ENCODE data around the gene RABL6. TPM values are rescaled to one million over a fixed set of nuclear protein-coding genes. Genes with fewer than 3 reads are reported as not detected.
"Not testable (repeated sequence)": the region's sequence is repeated elsewhere in the genome, so short reads cannot be mapped to it uniquely, and the experiment has no call there.

RABL6 gene
- total RNA-seq, 4 donors from 2014 or later = 28.8 to 57.9 (median 39.6) TPM

- H3K4me3 ChIP-seq = no peak overlapping the region
- H3K27me3 ChIP-seq = no peaks in the 10 kb centered on the region
- no peaks in the 10 kb centered on the region for H3K9me3 ChIP-seq
- H3K36me3 ChIP-seq = no peaks in the 10 kb centered on the region
- no peak overlapping the region for H3K27ac ChIP-seq
- H3K4me1 ChIP-seq = peaks cover 0 to 11% of the 10 kb centered on the region in 2 donors
- TF ChIP-seq POLR2A (IDR thresholded peaks at IDR 0.05) = no peak
- TF ChIP-seq CTCF (IDR thresholded peaks at IDR 0.05) = no peak
- no peak for DNase-seq
- intact Hi-C loops (cut with DNase I; ENCODE audit: low total_unique reads) = no loop called here
These were observed 60.9 kb downstream of the RABL6 start for GRCh38 chr9:136868644-136869043.

DNA sequence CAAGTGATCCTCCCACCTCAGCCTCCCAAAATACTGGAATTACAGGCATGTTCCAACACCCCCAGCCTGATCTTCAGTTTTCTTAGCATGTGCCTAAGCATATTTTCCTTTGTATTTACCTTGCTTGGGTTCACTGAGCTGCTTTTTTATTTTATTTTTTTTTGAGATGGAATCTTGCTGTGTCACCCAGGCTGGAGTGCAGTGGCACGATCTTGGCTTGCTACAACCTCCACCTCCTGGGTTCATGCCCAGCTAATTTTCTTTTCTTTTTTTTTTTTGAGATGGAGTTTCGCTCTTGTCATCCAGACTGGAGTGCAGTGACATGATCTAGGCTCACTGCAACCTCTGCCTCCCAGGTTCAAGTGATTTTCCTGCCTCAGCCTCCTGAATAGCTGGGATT lies 61.9 kb downstream of the RABL6 start:
- DNase-seq; H3K4me1 ChIP-seq; H3K27me3 ChIP-seq; intact Hi-C loops (cut with DNase I; ENCODE audit: low total_unique reads); H3K36me3 ChIP-seq; H3K4me3 ChIP-seq; H3K9me3 ChIP-seq; H3K27ac ChIP-seq: not testable (repeated sequence)

DNA sequence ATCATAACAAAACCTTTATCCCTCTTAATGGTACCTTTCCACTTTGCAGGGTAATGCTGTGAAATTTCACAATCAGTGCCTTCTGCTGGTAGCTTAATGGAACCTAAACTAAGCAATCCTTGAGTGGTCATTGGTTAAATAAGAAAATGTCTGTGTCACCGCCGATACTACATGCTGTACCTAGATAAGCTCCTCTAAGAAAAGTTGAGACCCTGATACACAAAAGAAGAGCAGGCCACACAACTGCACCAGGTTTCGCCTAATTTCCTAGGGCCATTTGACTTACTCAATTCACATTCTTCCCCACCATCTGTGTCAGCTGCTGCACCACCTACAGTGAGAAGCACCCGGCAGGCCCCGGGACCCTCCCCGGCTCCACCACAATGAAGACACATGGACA lies 67.4 kb downstream of the RABL6 start:
- no peaks in the 10 kb centered on the region for H3K36me3 ChIP-seq
- intact Hi-C loops (cut with DNase I; ENCODE audit: low total_unique reads) = no loop called here
- H3K4me3 ChIP-seq = no peak overlapping the region
- TF ChIP-seq POLR2A (IDR thresholded peaks at IDR 0.05) (no peak), CTCF (IDR thresholded peaks at IDR 0.05) (no peak)
- no peak overlapping the region for H3K27ac ChIP-seq
- H3K27me3 ChIP-seq = no peaks in the 10 kb centered on the region
- no peak for DNase-seq
- no peaks in the 10 kb centered on the region for H3K9me3 ChIP-seq
- no peaks in the 10 kb centered on the region for H3K4me1 ChIP-seq

DNA sequence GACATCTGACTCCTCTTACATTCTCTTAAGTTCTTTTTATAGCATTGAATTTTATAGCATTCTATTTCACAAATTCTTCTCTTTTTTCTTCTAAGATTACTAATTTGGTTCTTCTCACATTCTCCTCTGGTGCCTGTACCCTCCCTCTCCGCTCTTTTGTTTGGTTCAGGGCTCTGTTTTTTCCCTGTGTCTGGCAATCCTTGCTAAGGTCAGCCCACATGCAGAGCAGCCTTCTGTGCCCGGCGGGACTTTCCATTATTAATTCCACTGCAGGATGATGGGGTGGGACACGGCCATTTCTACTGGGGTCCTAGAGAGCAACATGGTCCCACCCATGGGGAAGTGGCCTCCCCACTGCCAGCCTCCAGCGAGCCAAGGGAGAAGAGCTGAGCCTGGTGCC lies 68.7 kb downstream of the RABL6 start:
- DNase-seq = no peak
- no peaks in the 10 kb centered on the region for H3K4me1 ChIP-seq
- intact Hi-C loops (cut with DNase I; ENCODE audit: low total_unique reads) = no loop called here
- no peak overlapping the region for H3K27ac ChIP-seq
- no peaks in the 10 kb centered on the region for H3K9me3 ChIP-seq
- H3K36me3 ChIP-seq = no peaks in the 10 kb centered on the region
- H3K27me3 ChIP-seq = no peaks in the 10 kb centered on the region
- H3K4me3 ChIP-seq = no peak overlapping the region
- TF ChIP-seq POLR2A (IDR thresholded peaks at IDR 0.05) (no peak), CTCF (IDR thresholded peaks at IDR 0.05) (no peak)

GRCh38 chr9:136880651-136881050 lies 72.9 kb downstream of the RABL6 start:
- H3K9me3 ChIP-seq = no peaks in the 10 kb centered on the region
- H3K27me3 ChIP-seq = no peaks in the 10 kb centered on the region
- intact Hi-C loops (cut with DNase I; ENCODE audit: low total_unique reads) = no loop called here
- no peaks in the 10 kb centered on the region for H3K36me3 ChIP-seq
- no peak for DNase-seq
- peaks cover 0 to 3% of the 10 kb centered on the region in 2 donors for H3K4me1 ChIP-seq
- TF ChIP-seq POLR2A (IDR thresholded peaks at IDR 0.05) (no peak), CTCF (IDR thresholded peaks at IDR 0.05) (no peak)
- H3K27ac ChIP-seq = no peak overlapping the region
- H3K4me3 ChIP-seq = no peak overlapping the region

DNA sequence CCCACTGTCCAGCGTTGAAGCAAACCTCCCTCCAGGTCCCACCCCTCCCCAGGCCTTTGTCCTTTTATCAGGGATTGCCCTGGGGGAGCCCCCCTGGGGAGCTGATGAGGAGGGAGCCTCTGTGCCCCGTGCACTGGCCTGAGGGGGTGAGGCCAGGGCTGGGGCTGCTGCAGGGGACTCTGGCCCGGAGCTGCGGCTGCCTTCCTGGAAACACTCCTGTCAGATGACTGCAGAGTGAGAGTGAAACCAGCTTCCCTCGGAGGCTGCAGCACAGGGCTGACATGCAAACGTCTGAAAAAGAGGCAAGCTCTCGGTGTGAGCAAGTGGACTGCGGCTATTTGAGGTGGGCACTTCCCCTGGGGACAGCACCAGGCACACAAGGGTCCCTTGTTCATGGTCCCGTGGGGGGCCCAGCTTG lies 74.0 kb downstream of the RABL6 start:
- no peak for DNase-seq
- TF ChIP-seq POLR2A (IDR thresholded peaks at IDR 0.05) (no peak), CTCF (IDR thresholded peaks at IDR 0.05) (no peak)
- intact Hi-C loops (cut with DNase I; ENCODE audit: low total_unique reads) = no loop called here
- Histone ChIP-seq H3K27ac (no peak overlapping the region), H3K4me3 (no peak overlapping the region), H3K4me1 (peaks cover 0 to 5% of the 10 kb centered on the region in 2 donors), H3K27me3 (no peaks in the 10 kb centered on the region), H3K36me3 (no peaks in the 10 kb centered on the region), H3K9me3 (no peaks in the 10 kb centered on the region)

Data from uterus (tissue), 4 donors.